Right lobe of liver (tissue), 6 donors: ENCODE results near the gene CYP27C1. TPM values are rescaled to one million over a fixed set of nuclear protein-coding genes. Genes with fewer than 3 reads are reported as not detected.

Experiments
- ATAC-seq, 4 donors: fragments of 200-7000 bp; cut with Tn5 transposase; one replicate each; pipeline ENCODE4 v1.9.1; 2020; ENCODE audit warnings: mild to moderate bottlenecking in 4 of 4, moderate library complexity in 4 of 4
- DNase-seq, 3 donors: peaks; one replicate each; pipeline ENCODE4 v3.0.0-alpha.2; 2020
- H3K27ac ChIP-seq, 3 donors: fragments of 200-600 bp; one replicate each; pipeline ENCODE4 v1.8.0; 2022
- H3K27me3 ChIP-seq, 2 donors: fragments of 200-600 bp; one replicate each; pipeline ENCODE4 v1.8.0; 2022
- H3K36me3 ChIP-seq, 4 donors: fragments of 200-600 bp; sonication (generic) in 1 of 4; one replicate each; pipeline versions ENCODE4 v1.5.1 to v1.8.0; 2017 to 2022; ENCODE audit warnings: control low read depth in 1 of 4
- H3K4me1 ChIP-seq, 4 donors: fragments of 200-600 bp; sonication (generic) in 1 of 4; one replicate each; pipeline versions ENCODE4 v1.5.1 to v1.8.0; 2017 to 2022; ENCODE audit warnings: control low read depth in 1 of 4
- H3K4me3 ChIP-seq, 3 donors: fragments of 200-600 bp; one replicate each; pipeline ENCODE4 v1.8.0; 2022
- H3K9me3 ChIP-seq, 4 donors: fragments of 200-600 bp; sonication (generic) in 1 of 4; one replicate each; pipeline versions ENCODE4 v1.5.1 to v1.8.0; 2017 to 2022; ENCODE audit warnings: control low read depth in 1 of 4
- POLR2A ChIP-seq: fragments of 450-650 bp; IDR thresholded peaks from one replicate; pipeline ENCODE4 v1.6.1; 2017; ENCODE audit warnings: antibody characterized with exemption, mild to moderate bottlenecking
- WGBS: methylation state at CpG from one replicate; pipeline ENCODE4 v1.1.6; 2018; ENCODE audit warnings: low coverage, low lambda C conversion rate; ENCODE audit not compliant: insufficient coverage; ENCODE audit errors: missing lambda C conversion rate; 5-methylcytosine and 5-hydroxymethylcytosine counted together
- intact Hi-C, 2 donors: fragments of 100-400 bp; cut with DNase I; formaldehyde crosslinking; loops; one replicate each; pipeline versions ENCODE4 v1.11.2 to v1.14.1; 2022
- total RNA-seq, 6 experiments: library from RNA; depleted of rRNA in 2 of 6; stranded (reverse); fragments of >200 nt in 2 of 6; fragmentation: NEBNext Ultra II Directional in 3 of 6; extraction: Animal tissue kit (Norgen Biotek cat#: 25700) in 3 of 6; gene quantifications; one replicate each; pipeline versions ENCODE4 v1.1.0 to v1.2.4, GENCODE V29; 2016 to 2023
- TF ChIP-seq, protein P1 (sequence below), 4 donors: fragments of 200-600 bp in 3 of 4; fragments of 450-650 bp in 1 of 4; IDR thresholded peaks; one replicate each; pipeline versions ENCODE4 v1.5.1 to v1.8.0; 2016 to 2022; ENCODE audit warnings: antibody characterized with exemption in 4 of 4, mild to moderate bottlenecking in 2 of 4
- donor health status: DM: no; HTN: yes; CAD: no.
- donor health status: DM: no; HTN: no; CAD: no.
- donor health status: DM: no; HTN: no; CAD: no.
- donor health status: DM: no; HTN: yes; CAD: no.
- donor health status: DM: no; HTN: yes; CAD: no.

CYP27C1 gene
- total RNA-seq, 6 experiments from 2014 or later = 0.05 TPM; not detected in 5

DNA sequence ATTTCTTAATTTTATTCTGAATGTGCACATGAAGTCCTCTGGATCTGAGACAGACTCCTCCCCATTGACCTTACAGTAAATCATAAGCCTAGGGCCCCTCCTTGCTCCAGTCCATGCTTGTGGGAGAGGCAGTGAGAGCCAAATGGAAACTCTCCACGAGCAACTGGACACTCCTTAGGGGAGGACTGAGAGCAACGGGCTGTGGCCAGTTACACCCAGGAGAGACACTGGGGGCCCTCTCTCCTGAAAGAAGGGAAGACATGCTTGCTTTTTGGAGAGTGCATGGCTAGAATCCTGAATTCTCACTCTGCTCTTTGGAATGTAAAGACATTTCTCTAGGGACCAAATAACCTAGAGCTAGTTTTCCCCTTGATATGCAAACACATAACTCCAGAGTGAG lies 64.2 kb downstream of the CYP27C1 start:
- H3K27ac ChIP-seq = no peak overlapping the region
- intact Hi-C loops = no loop called here
- H3K27me3 ChIP-seq = no peaks in the 10 kb centered on the region
- no peak overlapping the region for H3K4me3 ChIP-seq
- ATAC-seq = peak in 3 of 4 donors; percentile 17 to 45 (median 39)
- TF ChIP-seq, protein P1, sequence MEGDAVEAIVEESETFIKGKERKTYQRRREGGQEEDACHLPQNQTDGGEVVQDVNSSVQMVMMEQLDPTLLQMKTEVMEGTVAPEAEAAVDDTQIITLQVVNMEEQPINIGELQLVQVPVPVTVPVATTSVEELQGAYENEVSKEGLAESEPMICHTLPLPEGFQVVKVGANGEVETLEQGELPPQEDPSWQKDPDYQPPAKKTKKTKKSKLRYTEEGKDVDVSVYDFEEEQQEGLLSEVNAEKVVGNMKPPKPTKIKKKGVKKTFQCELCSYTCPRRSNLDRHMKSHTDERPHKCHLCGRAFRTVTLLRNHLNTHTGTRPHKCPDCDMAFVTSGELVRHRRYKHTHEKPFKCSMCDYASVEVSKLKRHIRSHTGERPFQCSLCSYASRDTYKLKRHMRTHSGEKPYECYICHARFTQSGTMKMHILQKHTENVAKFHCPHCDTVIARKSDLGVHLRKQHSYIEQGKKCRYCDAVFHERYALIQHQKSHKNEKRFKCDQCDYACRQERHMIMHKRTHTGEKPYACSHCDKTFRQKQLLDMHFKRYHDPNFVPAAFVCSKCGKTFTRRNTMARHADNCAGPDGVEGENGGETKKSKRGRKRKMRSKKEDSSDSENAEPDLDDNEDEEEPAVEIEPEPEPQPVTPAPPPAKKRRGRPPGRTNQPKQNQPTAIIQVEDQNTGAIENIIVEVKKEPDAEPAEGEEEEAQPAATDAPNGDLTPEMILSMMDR (IDR thresholded peaks at IDR 0.05) = no peak
- TF ChIP-seq POLR2A = no peak
- H3K9me3 ChIP-seq = no peaks in the 10 kb centered on the region
- no peaks in the 10 kb centered on the region for H3K4me1 ChIP-seq
- no peaks in the 10 kb centered on the region for H3K36me3 ChIP-seq
- 42% methylated on average over 2 of the region's 2 CpGs for WGBS
- no peak for DNase-seq

DNA sequence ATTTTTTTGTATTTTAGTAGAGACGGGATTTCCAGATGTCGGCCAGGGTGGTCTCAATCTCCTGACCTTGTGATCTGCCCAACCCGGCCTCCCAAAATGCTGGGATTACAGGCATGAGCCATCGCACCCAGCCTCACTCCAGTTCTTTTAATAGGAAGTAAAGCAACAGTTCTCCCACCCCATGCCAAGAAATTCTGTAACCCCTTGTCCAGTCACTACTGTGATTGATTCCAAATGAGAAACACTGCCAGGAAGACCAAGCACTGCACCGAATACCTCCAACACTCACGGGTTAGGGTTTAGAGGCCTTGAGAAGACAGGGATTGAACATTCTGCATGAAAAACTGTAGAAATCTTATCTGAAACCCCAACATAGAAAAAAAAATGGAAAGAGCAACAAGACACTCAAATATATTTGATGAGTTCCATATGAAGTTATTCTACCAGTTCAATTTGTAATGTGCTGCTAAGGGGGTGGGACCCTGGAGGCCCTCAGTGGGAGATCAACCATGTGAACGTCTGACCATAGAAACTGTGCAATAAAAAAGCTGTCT lies 65.0 kb downstream of the CYP27C1 start:
- DNase-seq (no peak), ATAC-seq (no peak)
- TF ChIP-seq, protein P1 (IDR thresholded peaks at IDR 0.05) = no peak
- no peak for TF ChIP-seq POLR2A
- Histone ChIP-seq H3K9me3 (no peaks in the 10 kb centered on the region), H3K4me3 (no peak overlapping the region), H3K4me1 (no peaks in the 10 kb centered on the region), H3K27ac (no peak overlapping the region), H3K36me3 (no peaks in the 10 kb centered on the region), H3K27me3 (no peaks in the 10 kb centered on the region)
- intact Hi-C loops = no loop called here
- 80% methylated on average over 7 of the region's 7 CpGs for WGBS

DNA sequence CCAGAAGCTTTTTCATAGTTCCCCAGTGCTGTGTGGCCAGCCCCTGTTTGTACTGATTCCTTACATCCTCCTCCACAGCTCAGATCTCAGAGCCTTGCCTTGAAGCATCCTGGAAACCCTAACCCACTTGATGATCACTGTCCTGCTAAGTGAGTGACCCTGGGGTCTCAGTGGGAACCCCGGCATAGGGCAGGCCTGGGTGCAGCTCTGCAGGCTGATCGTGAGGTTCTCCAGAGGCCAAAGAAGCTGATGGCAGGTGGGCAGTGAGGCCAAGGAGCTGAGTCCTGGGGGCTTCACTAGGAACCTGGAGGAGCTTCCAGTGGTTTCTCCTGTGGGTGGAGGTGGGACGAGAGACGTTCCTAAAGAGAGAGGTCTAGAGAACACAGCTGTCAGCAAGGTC lies 65.7 kb downstream of the CYP27C1 start:
- 60% methylated on average over 1 of the region's 4 CpGs for WGBS
- Histone ChIP-seq H3K27ac (no peak overlapping the region), H3K4me1 (no peaks in the 10 kb centered on the region), H3K4me3 (no peak overlapping the region), H3K36me3 (no peaks in the 10 kb centered on the region), H3K27me3 (no peaks in the 10 kb centered on the region), H3K9me3 (no peaks in the 10 kb centered on the region)
- TF ChIP-seq, protein P1 (IDR thresholded peaks at IDR 0.05) = no peak
- no peak for TF ChIP-seq POLR2A
- intact Hi-C loops = no loop called here
- no peak for ATAC-seq
- DNase-seq = no peak

DNA sequence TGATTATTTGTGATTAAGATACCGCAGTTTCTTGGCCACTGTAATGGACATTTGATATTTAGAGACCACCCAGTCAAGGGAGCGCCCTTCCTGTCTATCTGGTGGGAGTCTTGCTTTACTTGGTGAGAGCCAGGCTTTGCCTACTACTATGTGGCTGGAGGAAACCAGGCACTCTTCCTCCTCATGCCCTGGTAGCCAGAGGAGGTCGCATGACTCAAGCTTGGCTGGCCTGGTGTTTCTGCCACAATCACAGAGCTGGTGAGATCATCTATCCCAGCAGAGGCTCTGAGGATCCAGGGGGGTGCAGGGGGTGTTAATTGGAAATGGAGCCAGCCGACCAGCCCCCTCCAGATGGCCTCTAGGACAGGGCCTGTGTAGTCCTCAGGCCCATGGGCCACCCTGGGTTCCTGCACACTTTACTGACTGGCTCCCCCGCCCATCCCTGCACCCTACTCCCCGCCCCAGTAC lies 66.4 kb downstream of the CYP27C1 start:
- DNase-seq = no peak
- H3K27me3 ChIP-seq = no peaks in the 10 kb centered on the region
- TF ChIP-seq, protein P1 (IDR thresholded peaks at IDR 0.05) = no peak
- no peak for TF ChIP-seq POLR2A
- H3K4me1 ChIP-seq = no peaks in the 10 kb centered on the region
- ATAC-seq = peak in 1 of 4 donors; percentile 87
- intact Hi-C loops = no loop called here
- no peaks in the 10 kb centered on the region for H3K9me3 ChIP-seq
- no peaks in the 10 kb centered on the region for H3K36me3 ChIP-seq
- 63% methylated on average over 4 of the region's 6 CpGs for WGBS
- H3K4me3 ChIP-seq = no peak overlapping the region
- H3K27ac ChIP-seq = no peak overlapping the region
